ENCODE measurements around the gene GPR142. TPM values are rescaled to one million over a fixed set of nuclear protein-coding genes. Genes with fewer than 3 reads are reported as not detected.
A peak's percentile ranks its signal among the peaks of the same experiment; 100 is the strongest.

GPR142 gene
- polyA plus RNA-seq, 1 of the 3 experiments (the other 2 are of a cell fraction) = not detected

DNA sequence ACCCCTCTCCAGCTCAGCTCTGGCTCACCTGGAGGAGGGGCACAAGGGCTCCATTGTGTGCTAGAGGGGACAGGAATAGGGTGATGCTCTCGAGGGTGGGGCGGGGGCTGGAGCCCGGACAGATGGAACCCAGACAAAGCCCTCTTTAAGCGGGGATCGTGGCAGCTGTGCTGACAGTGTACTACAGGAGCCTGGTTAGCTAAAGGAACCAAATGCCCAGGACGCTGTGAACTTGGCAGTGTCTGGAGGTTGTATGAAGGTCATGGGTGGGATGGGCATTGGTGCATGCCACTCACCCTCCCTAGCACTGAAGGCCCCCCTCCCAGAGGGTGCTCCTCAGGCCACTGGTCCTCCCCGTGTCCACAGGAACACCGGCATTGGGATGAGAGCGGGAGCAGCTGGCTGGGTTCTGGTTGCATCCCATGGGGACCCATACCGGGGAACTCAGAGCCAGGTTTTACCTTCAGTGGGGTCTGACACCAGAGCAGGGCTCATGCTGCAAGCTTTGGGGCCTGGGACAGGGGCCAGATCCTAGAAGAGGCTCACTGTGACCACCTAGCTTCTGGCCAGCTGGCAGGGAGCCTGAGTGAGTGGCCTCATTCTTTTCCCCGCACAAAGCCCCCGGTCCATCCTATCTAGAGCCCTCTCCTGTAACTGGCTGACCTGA, 29.3 kb upstream of the GPR142 start:
- no peak for TF ChIP-seq EZH2phosphoT487 (IDR thresholded peaks at IDR 0.05; ENCODE audit: borderline replicate concordance, low read depth)
- no peak for TF ChIP-seq YY1 (IDR thresholded peaks at IDR 0.05; ENCODE audit: low read depth)
- TF ChIP-seq RCOR1 (IDR thresholded peaks at IDR 0.05; ENCODE audit: low read length) = no peak
- TF ChIP-seq MEF2A (IDR thresholded peaks at IDR 0.05; ENCODE audit: borderline replicate concordance, low read depth) = no peak
- TF ChIP-seq POLR2AphosphoS5 (IDR thresholded peaks at IDR 0.05; ENCODE audit: low read depth, low read length) = no peak
- Histone ChIP-seq H3K79me2 (ENCODE audit: insufficient read depth) (no peaks in the 10 kb centered on the region), H3K4me2 (no peak overlapping the region), H3K4me1 (ENCODE audit: control insufficient read depth in 1 of 2, insufficient read depth in 2 of 2, low read depth in 1 of 2, low read length in 1 of 2) (no peaks in the 10 kb centered on the region), H3K9me3 (no peaks in the 10 kb centered on the region), H3K4me3 (ENCODE audit: low read depth in 2 of 2, low read length in 1 of 2) (no peak overlapping the region), H3F3A (replicated peaks; ENCODE audit: insufficient read depth) (no peaks in the 10 kb centered on the region), H3K27me3 (ENCODE audit: insufficient read depth) (no peaks in the 10 kb centered on the region), H3K9ac (no peak overlapping the region), H3K27ac (ENCODE audit: low read depth in 2 of 2, low read length in 1 of 2) (no peak overlapping the region), H3K36me3 (replicated peaks in 1 of 2; ENCODE audit: control insufficient read depth in 1 of 2, insufficient read depth in 2 of 2, low read length in 1 of 2) (no peaks in the 10 kb centered on the region), H2AFZ (ENCODE audit: low read depth) (no peak overlapping the region), H3K9me2 (no peaks in the 10 kb centered on the region), H4K20me1 (ENCODE audit: insufficient read depth) (no peaks in the 10 kb centered on the region)
- CTCF ChIA-PET = interaction anchor here (0.6 to 4.4 kb wide), 9 partner anchors 12 to 1288 kb away, joined by 3 to 19 read pairs (median 3); partner anchors contain the start of genes BTBD17 and GPR142
- 36% methylated on average over 9 of the region's 12 CpGs for WGBS (ENCODE audit: low lambda C conversion rate)
- DNase-seq = peak; percentile 36
- POLR2A ChIA-PET = interaction anchor here (1.2 kb wide), 1 partner anchor 134 kb away, joined by 3 read pairs; the partner anchor contains the start of gene RPL38

DNA sequence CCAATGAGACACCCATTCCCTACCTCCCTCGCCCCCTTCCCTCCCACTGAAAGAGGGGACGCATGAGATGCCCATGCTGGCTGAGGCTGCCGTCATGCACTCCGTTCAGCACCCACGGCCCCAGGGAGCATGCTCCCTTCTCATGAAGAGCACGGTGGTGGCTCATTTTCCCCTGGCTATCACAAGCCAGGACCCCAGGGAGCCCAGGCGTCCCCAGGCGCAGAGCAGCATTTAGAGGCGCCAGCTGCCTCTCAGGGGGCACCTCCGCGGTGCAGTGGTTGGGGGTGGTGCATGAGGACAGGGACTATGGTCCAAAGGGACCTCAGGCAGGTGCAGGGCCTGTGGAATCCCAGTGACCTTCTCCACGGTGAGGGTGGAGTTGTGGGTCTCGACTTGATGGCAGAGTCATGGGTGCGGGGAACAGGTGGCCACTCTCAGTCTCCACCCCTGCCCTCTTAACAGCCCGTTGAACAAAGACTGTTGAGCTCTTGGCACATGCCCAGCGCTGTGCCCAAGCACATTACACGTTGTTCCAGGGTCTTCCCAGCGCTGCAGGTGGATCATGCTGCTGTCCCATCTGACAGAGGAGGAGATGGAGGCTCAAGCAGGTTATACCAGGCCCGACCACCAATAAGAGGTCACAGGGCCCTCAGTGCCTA, 27.6 kb upstream of the GPR142 start:
- no peaks in the 10 kb centered on the region for H4K20me1 ChIP-seq (ENCODE audit: insufficient read depth)
- H3K79me2 ChIP-seq (ENCODE audit: insufficient read depth) = no peaks in the 10 kb centered on the region
- no peak for DNase-seq
- no peak overlapping the region for H3K27ac ChIP-seq (ENCODE audit: low read depth in 2 of 2, low read length in 1 of 2)
- H3K36me3 ChIP-seq (replicated peaks in 1 of 2; ENCODE audit: control insufficient read depth in 1 of 2, insufficient read depth in 2 of 2, low read length in 1 of 2) = no peaks in the 10 kb centered on the region
- 52% methylated on average over 18 of the region's 19 CpGs for WGBS (ENCODE audit: low lambda C conversion rate)
- no peaks in the 10 kb centered on the region for H3K9me2 ChIP-seq
- no peaks in the 10 kb centered on the region for H3F3A ChIP-seq (replicated peaks; ENCODE audit: insufficient read depth)
- H2AFZ ChIP-seq (ENCODE audit: low read depth) = no peak overlapping the region
- H3K9ac ChIP-seq = no peak overlapping the region
- no peak overlapping the region for H3K4me2 ChIP-seq
- H3K27me3 ChIP-seq (ENCODE audit: insufficient read depth) = no peaks in the 10 kb centered on the region
- H3K4me1 ChIP-seq (ENCODE audit: control insufficient read depth in 1 of 2, insufficient read depth in 2 of 2, low read depth in 1 of 2, low read length in 1 of 2) = no peaks in the 10 kb centered on the region
- ChIA-PET CTCF (interaction anchor here (0.6 to 4.4 kb wide), 3 partner anchors 28 to 249 kb away, joined by 3 to 19 read pairs (median 4); partner anchors contain the start of gene GPR142), POLR2A (no interaction called here)
- H3K9me3 ChIP-seq = no peaks in the 10 kb centered on the region
- H3K4me3 ChIP-seq (ENCODE audit: low read depth in 2 of 2, low read length in 1 of 2) = no peak overlapping the region
- TF ChIP-seq RAD21 (IDR thresholded peaks at IDR 0.05; ENCODE audit: low read length) (no peak), RCOR1 (IDR thresholded peaks at IDR 0.05; ENCODE audit: low read length) (no peak), SMC3 (IDR thresholded peaks at IDR 0.05; ENCODE audit: low read depth, low read length) (no peak), TEAD4 (IDR thresholded peaks at IDR 0.05; ENCODE audit: borderline replicate concordance, insufficient read depth) (no peak), TCF12 (IDR thresholded peaks at IDR 0.05) (no peak), GABPA (IDR thresholded peaks at IDR 0.05; ENCODE audit: low read depth) (no peak), RFX5 (IDR thresholded peaks at IDR 0.05; ENCODE audit: low read length) (no peak), EP300 (IDR thresholded peaks at IDR 0.05; ENCODE audit: borderline replicate concordance in 1 of 2, low read depth in 1 of 2, low read length in 1 of 2) (no peak), POLR2AphosphoS5 (IDR thresholded peaks at IDR 0.05; ENCODE audit: low read depth, low read length) (no peak), USF1 (IDR thresholded peaks at IDR 0.05; ENCODE audit: borderline replicate concordance, low read depth) (no peak), FOSL2 (IDR thresholded peaks at IDR 0.05; ENCODE audit: borderline replicate concordance, low read depth) (no peak), FOXJ3 (CRISPR knock-in tag; IDR thresholded peaks at IDR 0.05) (no peak), YY1 (IDR thresholded peaks at IDR 0.05; ENCODE audit: low read depth) (no peak), NRF1 (IDR thresholded peaks at IDR 0.05; ENCODE audit: low read depth, low read length) (no peak), PBX3 (IDR thresholded peaks at IDR 0.05) (no peak), MEF2A (IDR thresholded peaks at IDR 0.05; ENCODE audit: borderline replicate concordance, low read depth) (no peak), EZH2phosphoT487 (IDR thresholded peaks at IDR 0.05; ENCODE audit: borderline replicate concordance, low read depth) (no peak)
- TF ChIP-seq, protein P1, sequence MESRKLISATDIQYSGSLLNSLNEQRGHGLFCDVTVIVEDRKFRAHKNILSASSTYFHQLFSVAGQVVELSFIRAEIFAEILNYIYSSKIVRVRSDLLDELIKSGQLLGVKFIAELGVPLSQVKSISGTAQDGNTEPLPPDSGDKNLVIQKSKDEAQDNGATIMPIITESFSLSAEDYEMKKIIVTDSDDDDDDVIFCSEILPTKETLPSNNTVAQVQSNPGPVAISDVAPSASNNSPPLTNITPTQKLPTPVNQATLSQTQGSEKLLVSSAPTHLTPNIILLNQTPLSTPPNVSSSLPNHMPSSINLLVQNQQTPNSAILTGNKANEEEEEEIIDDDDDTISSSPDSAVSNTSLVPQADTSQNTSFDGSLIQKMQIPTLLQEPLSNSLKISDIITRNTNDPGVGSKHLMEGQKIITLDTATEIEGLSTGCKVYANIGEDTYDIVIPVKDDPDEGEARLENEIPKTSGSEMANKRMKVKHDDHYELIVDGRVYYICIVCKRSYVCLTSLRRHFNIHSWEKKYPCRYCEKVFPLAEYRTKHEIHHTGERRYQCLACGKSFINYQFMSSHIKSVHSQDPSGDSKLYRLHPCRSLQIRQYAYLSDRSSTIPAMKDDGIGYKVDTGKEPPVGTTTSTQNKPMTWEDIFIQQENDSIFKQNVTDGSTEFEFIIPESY (IDR thresholded peaks at IDR 0.05; ENCODE audit: borderline replicate concordance, low read depth) = no peak
- TF ChIP-seq, protein P2, sequence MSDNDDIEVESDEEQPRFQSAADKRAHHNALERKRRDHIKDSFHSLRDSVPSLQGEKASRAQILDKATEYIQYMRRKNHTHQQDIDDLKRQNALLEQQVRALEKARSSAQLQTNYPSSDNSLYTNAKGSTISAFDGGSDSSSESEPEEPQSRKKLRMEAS (IDR thresholded peaks at IDR 0.05; ENCODE audit: low read depth) = no peak

All from SK-N-SH (cell line).